HG02970 (cell line): ENCODE results near the gene CEP76.

Experiments
- ATAC-seq: cut with Tn5 transposase; IDR thresholded peaks from one replicate; pipeline ENCODE4 v1.9.1; 2021; ENCODE audit warnings: mild to moderate bottlenecking, moderate library complexity, moderate number of reproducible peaks; ENCODE audit not compliant: unreplicated experiment, low FRiP score

Gene CEP76

DNA sequence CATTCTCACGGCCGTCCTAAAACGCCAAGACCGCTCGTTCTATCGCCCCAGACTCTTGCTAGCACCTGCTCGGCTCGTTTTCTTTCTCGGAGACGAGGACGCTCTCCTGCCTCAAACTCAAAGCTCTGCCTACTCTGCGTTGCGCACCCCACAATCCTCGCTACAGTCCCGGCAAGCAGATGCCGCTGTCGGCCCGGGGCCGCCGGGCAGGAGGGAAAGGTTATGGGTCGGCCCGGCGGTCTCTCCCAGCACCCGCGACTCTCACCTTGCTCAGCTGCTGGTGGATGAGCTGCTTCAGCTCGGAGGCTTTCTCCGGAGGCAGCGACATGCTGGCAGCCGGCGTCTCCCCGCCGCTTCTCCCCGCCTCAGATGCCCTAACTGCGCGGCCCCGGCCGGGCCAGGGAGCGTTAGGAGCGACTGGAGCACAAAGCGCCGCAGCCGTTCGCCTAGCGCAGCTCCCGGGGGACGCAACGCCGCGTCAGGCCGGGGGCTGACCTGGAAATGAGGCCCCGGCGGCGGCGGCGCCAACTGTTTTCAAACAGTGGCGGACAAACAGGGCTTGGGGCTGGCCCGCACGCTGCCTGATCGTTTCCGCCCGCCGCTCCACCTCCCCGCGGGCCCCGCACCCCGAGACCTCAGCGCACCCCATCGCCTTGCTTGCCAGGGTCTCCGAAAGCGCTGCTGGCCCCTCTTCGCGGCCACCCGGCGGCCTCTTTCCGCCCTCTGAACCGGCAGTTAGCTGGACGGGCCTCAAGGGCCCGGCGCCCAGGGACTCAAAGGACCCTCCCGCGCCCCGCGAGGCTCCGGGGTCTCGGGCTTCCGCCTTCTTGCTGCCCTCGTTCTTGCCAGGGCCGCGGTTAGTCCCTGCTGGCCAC lies at the start of gene CEP76, which contains the start of gene PSMG2:
Gene CEP76 (minus strand): TSS at position 503 of the 875 bp plus-strand sequence. CDS start 175 bp downstream, at position 328.
Gene PSMG2 (plus strand): TSS at position 822 of the 875 bp plus-strand sequence. CDS start 66 bp downstream, outside the sequence.
- peak; percentile 76 for ATAC-seq

DNA sequence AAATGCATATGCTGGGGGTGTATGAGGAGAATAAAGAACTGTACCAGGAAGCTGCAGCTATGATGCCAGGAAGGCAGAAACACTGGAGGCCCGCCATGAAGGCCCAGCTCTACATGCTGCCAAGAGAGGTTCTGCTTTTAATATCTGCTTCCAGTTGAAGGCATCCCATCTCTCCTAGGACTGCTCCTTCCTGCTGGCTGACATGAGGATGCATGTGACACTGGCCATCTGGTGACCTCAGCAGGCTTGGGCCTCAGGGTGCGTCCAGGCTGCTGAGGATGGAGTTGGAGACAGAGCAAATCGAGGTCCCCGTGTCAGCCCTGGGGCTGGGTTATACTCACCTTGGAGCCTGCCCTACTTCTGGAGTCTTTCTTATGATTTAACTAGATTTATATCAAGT lies 49.4 kb upstream of the CEP76 start:
- ATAC-seq = no peak

DNA sequence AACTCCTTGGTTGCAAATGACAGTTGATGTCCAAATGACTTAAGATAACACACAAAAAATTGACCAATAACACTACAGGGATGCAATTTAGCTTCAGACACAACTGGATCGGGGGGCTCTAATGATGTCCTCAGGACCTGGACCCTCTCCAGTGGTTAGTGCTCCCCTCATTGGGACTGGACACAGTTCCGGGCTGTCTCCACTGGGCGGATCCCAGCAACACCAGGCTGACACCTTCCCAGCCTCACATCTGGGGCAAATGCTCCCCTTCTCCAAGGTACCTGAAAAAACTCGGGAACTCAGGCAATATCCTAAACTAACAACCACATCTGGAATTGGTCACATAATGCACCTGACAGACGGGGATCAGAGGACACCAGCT lies 49.0 kb upstream of the CEP76 start:
- ATAC-seq = no peak

- no peak for ATAC-seq
Measured at GRCh38 chr18:12750715-12751502, 48.4 kb upstream of the CEP76 start.

- ATAC-seq = no peak
Measured at GRCh38 chr18:12750076-12750714, 47.7 kb upstream of the CEP76 start.

DNA sequence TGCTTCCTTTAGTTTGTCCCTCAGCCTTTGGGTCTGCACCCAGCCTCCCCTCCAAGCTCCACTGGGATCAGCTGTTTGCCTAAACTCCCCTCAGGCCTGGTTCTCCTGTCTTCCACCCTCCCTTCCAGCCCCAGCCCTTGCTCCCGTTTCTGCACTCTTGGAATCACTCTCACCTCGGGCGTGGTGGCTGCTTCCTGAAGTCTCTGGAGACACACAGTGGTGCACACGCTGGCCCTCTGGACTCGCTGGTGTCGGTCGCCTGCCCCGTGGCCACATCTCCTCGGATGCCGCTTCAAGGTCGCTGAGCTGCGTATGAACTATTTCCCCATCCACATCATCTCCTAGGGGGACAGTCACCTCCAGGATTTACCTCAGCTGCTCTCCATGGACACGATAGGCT lies 46.6 kb upstream of the CEP76 start:
- ATAC-seq = no peak

DNA sequence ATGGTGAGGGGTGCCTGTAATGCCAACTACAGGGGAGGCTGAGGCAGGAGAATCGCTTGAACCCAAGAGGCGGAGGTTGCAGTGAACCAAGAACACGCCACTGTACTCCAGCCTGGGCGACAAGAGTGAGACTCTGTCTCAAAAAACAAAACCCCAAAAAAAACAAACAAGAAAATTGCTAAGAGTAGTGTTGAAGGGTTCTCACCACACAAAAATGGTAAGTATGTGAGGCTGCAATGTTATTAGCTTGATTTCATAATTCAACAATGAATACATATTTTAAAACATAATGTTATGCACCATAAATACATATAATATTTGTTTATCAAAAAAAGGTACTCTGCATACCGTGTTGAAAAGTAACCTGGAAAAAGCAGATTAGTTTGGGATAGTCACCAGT lies 46.1 kb upstream of the CEP76 start:
- ATAC-seq = no peak

DNA sequence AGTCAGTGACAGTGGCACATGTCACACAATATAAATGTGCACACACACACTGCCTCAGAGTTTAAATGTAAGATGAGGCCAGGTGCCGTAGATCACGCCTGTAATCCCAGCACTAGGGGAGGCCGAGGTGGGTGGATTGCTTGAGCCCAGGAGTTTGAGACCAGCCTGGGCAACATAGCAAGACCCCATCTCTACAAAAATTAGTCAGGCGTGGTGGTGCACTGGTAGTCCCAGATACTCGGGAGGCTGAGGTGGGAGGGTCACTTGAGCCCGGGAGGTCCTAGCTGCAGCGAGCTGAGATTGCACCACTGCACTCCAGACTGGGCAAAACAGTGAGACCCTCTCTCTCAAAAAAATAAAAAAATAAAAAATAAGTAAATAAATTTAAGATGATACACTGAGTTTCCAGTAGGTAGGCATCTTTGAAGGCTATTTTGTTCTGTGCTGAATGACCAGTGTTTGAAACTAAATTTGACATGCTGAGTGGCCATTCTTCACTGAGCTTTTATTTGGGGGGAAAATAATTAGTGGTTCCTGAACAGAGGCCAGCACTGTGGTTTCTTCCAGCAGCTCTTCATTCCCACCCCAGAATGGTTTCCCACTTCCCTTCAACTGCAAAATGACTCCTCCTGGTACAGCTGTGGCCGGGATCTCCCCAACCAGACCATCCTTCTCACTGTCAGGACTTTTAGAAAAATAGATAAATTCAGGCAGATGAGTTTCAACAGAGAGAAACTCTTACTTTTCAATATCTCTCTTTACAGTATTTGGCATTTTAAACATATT lies 45.2 kb upstream of the CEP76 start:
- ATAC-seq = no peak

GRCh38 chr18:12745095-12745795 lies 42.7 kb upstream of the CEP76 start:
- ATAC-seq = no peak

- ATAC-seq = no peak
Measured at GRCh38 chr18:12744103-12744502, 41.6 kb upstream of the CEP76 start.

DNA sequence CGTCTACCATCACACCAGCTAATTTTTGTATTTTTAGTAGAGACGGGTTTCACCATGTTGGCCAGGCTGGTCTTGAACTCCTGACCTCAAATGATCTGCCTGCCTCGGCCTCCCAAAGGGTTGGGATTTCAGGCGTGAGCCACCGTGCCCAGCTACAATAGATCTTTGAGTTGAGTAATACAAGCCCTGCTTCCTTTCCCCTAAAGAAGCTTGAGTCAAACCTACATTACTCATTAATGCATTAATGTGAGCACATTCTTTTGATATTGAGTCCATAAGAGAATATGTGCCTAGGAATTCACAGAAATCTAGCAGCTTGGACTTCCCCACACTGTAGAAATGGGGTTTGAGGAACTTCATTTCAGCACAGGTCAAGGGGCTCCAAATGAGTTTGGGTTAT lies 39.9 kb upstream of the CEP76 start:
- ATAC-seq = no peak

DNA sequence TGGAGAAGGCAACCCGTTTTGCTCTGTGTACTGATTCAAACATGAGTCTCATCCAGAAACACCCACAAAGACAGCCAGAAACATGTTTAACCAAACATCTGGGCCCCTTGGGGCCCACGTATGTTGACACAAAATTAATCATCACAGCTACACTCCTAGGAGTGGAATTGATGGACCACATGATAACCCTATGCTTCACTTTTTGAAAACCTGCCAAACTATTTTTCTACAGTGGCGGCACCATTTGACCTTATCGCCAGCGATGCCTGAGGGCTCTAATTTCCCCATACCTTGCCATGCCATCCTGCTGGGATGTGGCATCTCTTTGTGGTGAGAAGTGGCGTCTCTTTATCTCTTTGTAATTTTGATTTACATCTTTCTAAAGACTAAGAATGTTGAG lies 38.8 kb upstream of the CEP76 start:
- no peak for ATAC-seq

GRCh38 chr18:12737243-12737902 lies 34.9 kb upstream of the CEP76 start:
- no peak for ATAC-seq

- no peak for ATAC-seq
Measured at GRCh38 chr18:12726774-12727550, 24.4 kb upstream of the CEP76 start.

- ATAC-seq = no peak
Measured at GRCh38 chr18:12726331-12726730, 23.8 kb upstream of the CEP76 start.

DNA sequence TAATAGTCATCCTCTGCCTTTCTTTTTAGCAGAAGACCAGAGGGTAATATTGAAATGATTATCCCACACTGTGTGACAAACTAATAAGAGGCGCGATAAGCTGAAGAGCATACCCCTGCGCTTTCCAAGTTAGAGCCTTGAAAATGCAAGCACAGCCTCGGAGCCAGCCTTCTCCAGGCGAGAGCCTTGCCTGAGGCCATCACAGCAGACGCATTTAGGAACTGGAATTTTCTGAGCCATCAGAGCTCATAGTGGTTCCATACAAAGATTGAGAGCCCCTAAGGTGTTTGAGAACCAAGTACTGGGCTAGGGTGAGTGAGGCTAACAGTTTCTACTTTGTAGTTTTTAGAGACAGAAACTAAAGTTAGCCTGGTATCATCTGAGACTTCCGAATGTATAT lies 20.2 kb upstream of the CEP76 start:
- no peak for ATAC-seq

GRCh38 chr18:12721495-12722275 lies 19.2 kb upstream of the CEP76 start:
- ATAC-seq = no peak

DNA sequence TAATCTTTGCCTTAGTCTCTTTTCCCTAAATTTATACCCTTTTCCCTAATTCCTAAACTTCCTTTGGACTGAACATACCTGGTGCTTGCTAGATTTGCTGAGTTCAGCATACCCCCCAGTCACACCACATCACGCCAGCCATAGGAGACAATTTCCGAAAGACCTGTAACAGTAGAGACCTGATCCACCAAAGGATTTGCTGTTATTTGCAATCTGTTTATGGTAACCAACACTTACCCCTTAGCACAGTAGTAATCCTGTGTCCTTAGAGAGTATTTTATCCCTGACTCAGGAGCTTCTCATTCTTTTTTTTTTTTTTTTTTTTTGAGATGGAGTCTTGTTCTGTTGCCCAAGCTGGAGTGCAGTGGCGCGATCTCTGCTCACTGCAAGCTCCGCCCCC lies 8.9 kb upstream of the CEP76 start:
- ATAC-seq = no peak
